HEK293 (cell line): Measurements from ENCODE around the gene APOO.

Source experiments
- CTCF ChIA-PET: fragments of 350-600 bp; formaldehyde crosslinking; extraction: SDS; loops from one replicate; lab custom pipeline; 2021; ENCODE audit warnings: antibody characterized with exemption; lab: Yijun Ruan, JAX
- POLR2A ChIA-PET: fragments of 300-600 bp; formaldehyde crosslinking; extraction: SDS; loops from one replicate; lab custom pipeline; 2020; ENCODE audit warnings: antibody characterized with exemption, inconsistent platforms; lab: Yijun Ruan, JAX
- H3K27ac ChIP-seq: fragments of 200-500 bp; sonication (Bioruptor generic); 2 replicates; pipeline ENCODE4 v1.5.1; 2014; ENCODE audit warnings: low read depth, low read length, control low read depth, inconsistent platforms; ENCODE audit errors: extremely low read depth
- H3K36me3 ChIP-seq, 2 experiments: fragments of 200-500 bp in 1 of 2; sonication (Bioruptor generic) in 1 of 2; 1 replicate in 1 of 2; 2 replicates in 1 of 2; pipeline ENCODE4 v1.5.1; 2014 to 2017; ENCODE audit warnings: inconsistent platforms in 2 of 2, low read length in 2 of 2; ENCODE audit not compliant: control insufficient read depth in 2 of 2, insufficient read depth in 1 of 2
- H3K4me1 ChIP-seq: fragments of 200-500 bp; sonication (Bioruptor generic); 2 replicates; pipeline ENCODE4 v1.5.1; 2014; ENCODE audit warnings: mild to moderate bottlenecking, low read length, inconsistent platforms; ENCODE audit not compliant: control insufficient read depth, insufficient read depth
- H3K4me3 ChIP-seq: 2 replicates; pipeline ENCODE4 v1.5.1; 2011; ENCODE audit warnings: low read depth, mild to moderate bottlenecking, control low read depth, low read length, moderate library complexity
- H3K9me3 ChIP-seq: fragments of 200-500 bp; sonication (Bioruptor generic); 2 replicates; pipeline ENCODE4 v1.5.1; 2014; ENCODE audit warnings: low read depth, low read length, inconsistent platforms; ENCODE audit not compliant: control insufficient read depth, insufficient read depth
- GLIS1 ChIP-seq: fragments of 450-650 bp; formaldehyde crosslinking; IDR thresholded peaks from 2 replicates; pipeline ENCODE4 v1.5.1; 2016; ENCODE audit warnings: missing biosample characterization, missing genetic modification characterization
- GLIS2 ChIP-seq: fragments of 450-650 bp; formaldehyde crosslinking; IDR thresholded peaks from 2 replicates; pipeline ENCODE4 v1.5.1; 2016; ENCODE audit warnings: missing biosample characterization, missing genetic modification characterization
- IKZF3 ChIP-seq: fragments of 450-650 bp; IDR thresholded peaks from 2 replicates; pipeline ENCODE4 v1.5.0; 2018; ENCODE audit warnings: missing biosample characterization, mild to moderate bottlenecking, missing genetic modification characterization, moderate library complexity
- KLF10 ChIP-seq: fragments of 450-650 bp; IDR thresholded peaks from 2 replicates; pipeline ENCODE4 v1.5.1; 2018; ENCODE audit warnings: missing biosample characterization, mild to moderate bottlenecking, missing genetic modification characterization
- MZF1 ChIP-seq: fragments of 450-650 bp; formaldehyde crosslinking; IDR thresholded peaks from 2 replicates; pipeline ENCODE4 v1.5.1; 2017; ENCODE audit warnings: missing biosample characterization, missing genetic modification characterization, borderline replicate concordance
- PATZ1 ChIP-seq: fragments of 450-650 bp; formaldehyde crosslinking; IDR thresholded peaks from 2 replicates; pipeline ENCODE4 v1.5.1; 2016; ENCODE audit warnings: missing biosample characterization, missing genetic modification characterization
- PRDM10 ChIP-seq: fragments of 450-650 bp; formaldehyde crosslinking; IDR thresholded peaks from 2 replicates; pipeline ENCODE4 v1.5.1; 2016; ENCODE audit warnings: missing biosample characterization, missing genetic modification characterization
- PRDM6 ChIP-seq: fragments of 450-650 bp; formaldehyde crosslinking; IDR thresholded peaks from 2 replicates; pipeline ENCODE4 v1.5.1; 2017; ENCODE audit warnings: missing biosample characterization, missing genetic modification characterization
- SP7 ChIP-seq: fragments of 450-650 bp; formaldehyde crosslinking; IDR thresholded peaks from 2 replicates; pipeline ENCODE4 v1.5.1; 2016; ENCODE audit warnings: missing biosample characterization, missing genetic modification characterization
- WT1 ChIP-seq: fragments of 450-650 bp; formaldehyde crosslinking; IDR thresholded peaks from 2 replicates; pipeline ENCODE4 v1.5.1; 2016; ENCODE audit warnings: missing biosample characterization, missing genetic modification characterization
- ZBTB20 ChIP-seq: fragments of 450-650 bp; formaldehyde crosslinking; IDR thresholded peaks from 2 replicates; pipeline ENCODE4 v1.5.1; 2016; ENCODE audit warnings: missing biosample characterization, missing genetic modification characterization
- ZFHX2 ChIP-seq: fragments of 450-650 bp; formaldehyde crosslinking; conservative IDR thresholded peaks from 2 replicates; pipeline ENCODE4 v1.5.1; 2016; ENCODE audit warnings: missing biosample characterization, missing genetic modification characterization
- ZFP69B ChIP-seq: fragments of 450-650 bp; formaldehyde crosslinking; IDR thresholded peaks from 2 replicates; pipeline ENCODE4 v1.5.1; 2016; ENCODE audit warnings: missing biosample characterization, missing genetic modification characterization
- ZNF148 ChIP-seq: fragments of 450-650 bp; formaldehyde crosslinking; IDR thresholded peaks from 2 replicates; pipeline ENCODE4 v1.5.0; 2017; ENCODE audit warnings: missing biosample characterization, missing genetic modification characterization, borderline replicate concordance
- ZNF335 ChIP-seq: fragments of 450-650 bp; formaldehyde crosslinking; conservative IDR thresholded peaks from 2 replicates; pipeline ENCODE4 v1.5.1; 2016; ENCODE audit warnings: missing biosample characterization, missing genetic modification characterization
- ZNF366 ChIP-seq: fragments of 450-650 bp; formaldehyde crosslinking; conservative IDR thresholded peaks from 2 replicates; pipeline ENCODE4 v1.5.1; 2016; ENCODE audit warnings: missing biosample characterization, missing genetic modification characterization
- ZNF398 ChIP-seq: fragments of 450-650 bp; formaldehyde crosslinking; IDR thresholded peaks from 2 replicates; pipeline ENCODE4 v1.5.1; 2017; ENCODE audit warnings: missing biosample characterization, missing genetic modification characterization
- ZNF549 ChIP-seq: fragments of 450-650 bp; IDR thresholded peaks from 2 replicates; pipeline ENCODE4 v1.5.1; 2018; ENCODE audit warnings: missing biosample characterization, missing genetic modification characterization, mild to moderate bottlenecking, inconsistent platforms, moderate library complexity
- ZNF580 ChIP-seq: fragments of 450-650 bp; formaldehyde crosslinking; IDR thresholded peaks from 2 replicates; pipeline ENCODE4 v1.5.1; 2016; ENCODE audit warnings: missing biosample characterization, missing genetic modification characterization
- ZNF585B ChIP-seq: fragments of 450-650 bp; formaldehyde crosslinking; IDR thresholded peaks from 2 replicates; pipeline ENCODE4 v1.5.1; 2016; ENCODE audit warnings: missing biosample characterization, missing genetic modification characterization
- ZNF629 ChIP-seq: fragments of 450-650 bp; formaldehyde crosslinking; IDR thresholded peaks from 2 replicates; pipeline ENCODE4 v1.5.1; 2017; ENCODE audit warnings: missing biosample characterization, missing genetic modification characterization
- ZNF677 ChIP-seq: fragments of 450-650 bp; IDR thresholded peaks from 2 replicates; pipeline ENCODE4 v1.5.0; 2018; ENCODE audit warnings: missing biosample characterization, mild to moderate bottlenecking, missing genetic modification characterization, moderate library complexity
- ZNF837 ChIP-seq: fragments of 450-650 bp; formaldehyde crosslinking; IDR thresholded peaks from 2 replicates; pipeline ENCODE4 v1.5.1; 2016; ENCODE audit warnings: missing biosample characterization, missing genetic modification characterization

APOO gene

GRCh38 chrX:23884427-23885024, 23.2 kb downstream of the APOO start (continued):
- TF ChIP-seq ZNF148 (tag by site-specific recombination) (no peak), ZNF549 (no peak), KLF10 (no peak), GLIS1 (tag by site-specific recombination) (no peak), ZNF837 (tag by site-specific recombination) (no peak)

- 0 out of 2 replicates have a peak overlapping the region, but pooled peaks have one; percentile 42 for H3K27ac ChIP-seq
- H3K9me3 ChIP-seq = no peaks in the 10 kb centered on the region
- ChIA-PET POLR2A (interaction anchor here (0.5 to 2.1 kb wide), 3 partner anchors 10 to 217 kb away, joined by 3 to 14 read pairs (median 3); partner anchors contain the start of gene SAT1), CTCF (interaction anchor here (1.4 to 4.4 kb wide), 2 partner anchors 18 to 100 kb away, joined by 3 to 19 read pairs; no protein-coding TSS in a partner anchor)
- H3K4me3 ChIP-seq = no peak overlapping the region
- peaks cover 16% of the 10 kb centered on the region for H3K4me1 ChIP-seq
- no peaks in the 10 kb centered on the region for H3K36me3 ChIP-seq
- TF ChIP-seq ZBTB20 = peak; percentile 98
- peak; percentile 84 for TF ChIP-seq PRDM6 (tag by site-specific recombination)
- TF ChIP-seq PATZ1 = peak; percentile 59
- 0 out of 2 replicates have a peak, but pooled peaks have one; percentile 46 for TF ChIP-seq SP7 (tag by site-specific recombination)
- peak; percentile 73 for TF ChIP-seq PRDM10 (tag by site-specific recombination)
- TF ChIP-seq ZNF629 (tag by site-specific recombination) = peak; percentile 33; the same call in 1 of the 2 replicates
- TF ChIP-seq ZNF366 (tag by site-specific recombination) = 0 out of 2 replicates have a peak, but pooled peaks have one; percentile 40
- TF ChIP-seq ZFP69B (tag by site-specific recombination) = peak; percentile 13; the same call in 1 of the 2 replicates
- no peak for TF ChIP-seq GLIS2 (tag by site-specific recombination)
- peak; percentile 89 for TF ChIP-seq WT1 (tag by site-specific recombination)
- TF ChIP-seq IKZF3 (tag by site-specific recombination) = peak; percentile 49; the same call in 1 of the 2 replicates
- TF ChIP-seq ZNF677 (tag by site-specific recombination) = no peak
- peak; percentile 24; the same call in 1 of the 2 replicates for TF ChIP-seq MZF1 (tag by site-specific recombination)
- 0 out of 2 replicates have a peak, but pooled peaks have one; percentile 14 for TF ChIP-seq ZNF398 (tag by site-specific recombination)
- TF ChIP-seq ZFHX2 = peak; percentile 91
- TF ChIP-seq ZNF580 (tag by site-specific recombination) = no peak
- TF ChIP-seq ZNF335 (tag by site-specific recombination) = peak; percentile 71
- TF ChIP-seq ZNF585B (tag by site-specific recombination) = no peak
Measured at GRCh38 chrX:23883737-23884354, 23.9 kb downstream of the APOO start.
